Measurements from ENCODE around the gene GJD3.

Gene GJD3

DNA sequence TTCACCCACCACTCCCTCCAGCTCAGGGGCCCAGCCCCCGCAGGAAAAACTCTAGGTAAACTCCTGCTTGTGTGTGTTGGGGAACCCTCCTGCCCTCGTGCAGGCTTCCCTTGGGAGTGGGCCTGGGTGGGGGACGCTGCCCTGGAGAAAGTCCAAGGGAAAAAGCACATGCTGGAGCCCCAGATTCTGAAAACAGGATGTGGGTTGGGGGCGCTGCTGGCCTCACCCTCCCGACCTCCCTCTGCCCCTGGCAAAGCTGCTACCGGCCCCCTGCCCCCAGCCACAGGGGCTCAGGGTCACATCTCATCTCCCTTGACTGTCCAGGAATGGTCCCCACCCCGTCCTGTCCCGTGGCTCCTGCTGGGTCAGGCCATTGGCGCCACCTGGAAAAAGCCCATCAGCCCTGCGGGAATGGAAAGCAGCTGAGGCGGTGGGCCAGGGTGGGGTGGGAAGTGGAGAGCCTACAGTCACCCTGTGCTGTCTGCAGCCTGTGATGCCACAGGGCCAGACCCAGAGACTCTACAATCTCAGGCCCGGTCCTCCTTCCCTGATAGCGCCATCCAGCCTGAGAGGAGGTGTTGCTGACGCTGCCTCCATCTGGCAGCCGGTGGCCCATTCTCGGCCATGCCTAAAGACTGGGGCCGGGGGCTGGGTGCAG lies 2.5 kb upstream of the GJD3 start:
- no peak for DNase-seq

DNA sequence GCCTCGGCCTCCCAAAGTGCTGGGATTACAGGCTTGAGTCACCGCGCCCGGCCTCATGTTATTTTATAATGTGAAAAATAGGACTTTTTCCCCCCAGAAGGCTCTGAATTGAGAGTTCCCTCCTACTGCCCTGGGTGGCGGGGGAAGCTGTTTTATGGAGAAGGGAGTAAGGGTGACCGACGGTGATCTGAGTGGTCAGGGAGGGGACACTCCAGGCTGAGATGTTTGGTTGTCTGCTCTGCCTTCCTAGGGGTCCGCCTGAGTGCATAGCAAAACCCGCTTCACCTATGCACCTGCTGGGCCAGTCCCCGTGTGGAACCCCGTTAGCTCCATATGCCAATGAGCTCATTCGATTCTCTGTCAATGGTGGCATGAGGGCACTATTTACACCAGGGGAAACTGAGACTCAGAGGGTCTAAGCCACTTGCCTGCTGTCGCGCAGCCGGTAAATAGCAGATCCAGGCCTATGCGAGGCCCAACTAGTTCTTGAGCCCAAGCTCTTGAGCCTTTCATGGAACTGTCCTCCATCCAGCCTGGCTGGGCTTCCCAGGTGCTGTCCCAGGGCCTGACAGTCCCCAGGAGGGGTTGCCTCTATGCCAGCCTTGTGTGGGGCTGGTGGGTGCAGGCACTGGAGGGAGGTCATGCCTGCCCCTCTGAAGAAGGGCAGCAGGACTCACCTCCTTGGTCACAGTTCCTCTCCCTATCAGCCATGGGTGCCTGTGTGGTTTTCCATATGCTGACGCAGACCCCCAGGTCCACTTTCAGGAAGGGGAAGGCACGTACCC lies 1.7 kb upstream of the GJD3 start:
- DNase-seq: no peak

DNA sequence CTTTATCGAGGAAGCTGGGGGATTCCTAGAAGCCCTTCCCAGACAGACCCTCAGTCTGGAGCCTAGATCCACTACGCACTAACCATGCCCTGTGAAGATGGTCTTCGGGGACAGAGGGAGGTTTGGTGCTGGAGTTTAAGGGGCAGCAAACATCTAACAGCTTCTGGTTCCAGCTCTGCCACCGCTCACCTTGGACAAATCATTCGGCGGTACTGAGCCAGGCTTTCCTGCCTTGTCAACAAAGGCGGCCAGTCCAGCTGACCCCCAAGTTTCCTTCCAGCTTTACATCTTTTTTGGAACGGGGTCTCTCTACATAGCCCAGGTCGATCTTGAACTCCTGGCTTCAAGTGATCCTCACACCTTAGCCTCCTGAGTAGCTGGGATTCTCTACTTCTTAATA lies 369 bp upstream of the GJD3 start:
- DNase-seq: no peak

DNA sequence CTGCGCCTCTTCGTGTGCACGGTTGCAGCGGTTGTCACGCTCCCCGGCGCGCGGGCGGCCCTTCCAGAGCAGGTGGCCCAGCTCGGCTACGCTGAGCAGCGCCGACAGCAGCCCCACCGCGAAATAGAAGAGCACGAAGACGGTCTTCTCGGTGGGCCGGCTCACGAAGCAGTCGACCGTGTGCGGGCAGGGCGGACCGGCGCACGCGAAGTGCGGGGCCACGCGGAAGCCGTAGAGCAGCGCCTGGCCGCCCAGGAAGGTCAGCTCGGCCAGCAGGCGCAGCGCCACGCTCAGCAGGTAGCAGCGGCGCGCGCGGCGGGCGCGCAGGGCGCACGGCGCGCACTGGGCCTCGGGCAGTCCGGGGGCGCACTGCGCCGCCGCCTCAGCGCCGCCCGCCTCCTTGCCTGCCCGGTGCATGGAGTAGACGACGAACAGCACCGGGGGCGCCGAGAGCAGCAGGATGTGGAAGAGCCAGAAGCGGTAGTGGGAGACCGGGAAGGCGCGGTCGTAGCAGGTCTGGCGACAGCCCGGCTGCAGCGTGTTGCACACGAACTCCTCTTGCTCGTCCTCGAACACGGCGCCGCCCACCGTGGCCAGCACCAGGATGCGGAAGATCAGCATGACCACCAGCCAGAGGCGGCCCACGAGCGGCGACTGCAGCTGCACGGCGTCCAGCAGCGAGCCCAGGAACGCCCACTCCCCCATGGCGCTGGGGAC lies 1.3 kb downstream of the GJD3 start:
- DNase-seq: peak; percentile 24

DNA sequence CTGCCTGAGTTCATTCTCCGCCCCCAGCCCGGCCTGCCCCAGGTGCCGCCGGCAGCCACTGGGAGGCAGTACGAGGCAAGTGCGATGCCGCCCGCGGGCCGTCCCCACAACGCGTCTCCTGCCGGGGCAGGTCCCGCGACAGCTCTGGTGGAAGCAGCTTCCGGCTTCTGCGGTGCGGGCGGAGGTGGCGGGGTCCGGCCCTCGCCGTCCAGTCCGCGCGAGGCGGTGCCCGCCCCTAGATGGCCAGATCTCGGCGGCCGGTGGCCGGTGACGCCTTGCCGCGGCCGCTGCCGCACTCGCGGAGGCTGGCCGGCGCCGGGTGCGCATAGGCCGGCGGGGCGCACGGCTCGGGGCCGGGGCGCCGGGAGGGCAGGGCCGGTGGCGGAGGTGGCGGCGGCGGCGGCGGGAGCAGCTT lies 1.8 kb downstream of the GJD3 start:
- DNase-seq: peak; percentile 92

DNA sequence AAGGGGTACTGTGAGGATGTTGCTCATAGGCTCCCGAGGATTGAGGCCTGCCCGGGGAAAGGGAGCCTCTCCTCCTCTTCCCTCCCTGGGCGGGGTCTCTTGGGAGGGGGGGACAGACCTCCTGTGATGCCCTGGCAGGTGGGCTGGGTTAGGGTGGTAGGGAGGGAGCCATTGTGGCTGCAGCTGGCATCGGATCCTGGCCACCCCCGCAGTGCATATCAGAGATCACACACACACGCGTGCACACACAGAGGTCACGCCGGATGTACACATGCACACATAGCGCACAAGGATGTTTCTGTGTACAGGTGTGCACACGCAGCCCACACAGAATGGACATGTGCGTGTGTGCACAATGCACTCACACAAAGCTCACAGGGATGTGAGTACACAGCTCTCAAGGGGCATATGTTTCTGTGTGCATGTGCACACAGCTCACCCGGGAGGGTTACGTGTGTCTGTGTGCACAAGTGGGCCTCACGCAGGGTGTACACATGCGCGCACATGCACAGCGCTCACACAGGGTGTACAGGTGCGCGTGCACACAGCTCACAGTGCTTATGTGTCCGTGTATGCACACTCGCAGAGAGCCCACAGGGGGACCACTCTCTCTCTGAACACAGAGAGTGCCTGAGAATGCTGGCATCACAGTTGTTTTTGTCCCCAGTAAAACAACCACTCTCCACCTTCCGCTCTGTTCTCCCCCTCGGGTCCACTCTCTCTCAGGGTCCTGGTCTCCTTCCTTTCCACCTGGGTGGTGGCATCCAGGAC lies 2.4 kb downstream of the GJD3 start:
- no peak for DNase-seq

DNA sequence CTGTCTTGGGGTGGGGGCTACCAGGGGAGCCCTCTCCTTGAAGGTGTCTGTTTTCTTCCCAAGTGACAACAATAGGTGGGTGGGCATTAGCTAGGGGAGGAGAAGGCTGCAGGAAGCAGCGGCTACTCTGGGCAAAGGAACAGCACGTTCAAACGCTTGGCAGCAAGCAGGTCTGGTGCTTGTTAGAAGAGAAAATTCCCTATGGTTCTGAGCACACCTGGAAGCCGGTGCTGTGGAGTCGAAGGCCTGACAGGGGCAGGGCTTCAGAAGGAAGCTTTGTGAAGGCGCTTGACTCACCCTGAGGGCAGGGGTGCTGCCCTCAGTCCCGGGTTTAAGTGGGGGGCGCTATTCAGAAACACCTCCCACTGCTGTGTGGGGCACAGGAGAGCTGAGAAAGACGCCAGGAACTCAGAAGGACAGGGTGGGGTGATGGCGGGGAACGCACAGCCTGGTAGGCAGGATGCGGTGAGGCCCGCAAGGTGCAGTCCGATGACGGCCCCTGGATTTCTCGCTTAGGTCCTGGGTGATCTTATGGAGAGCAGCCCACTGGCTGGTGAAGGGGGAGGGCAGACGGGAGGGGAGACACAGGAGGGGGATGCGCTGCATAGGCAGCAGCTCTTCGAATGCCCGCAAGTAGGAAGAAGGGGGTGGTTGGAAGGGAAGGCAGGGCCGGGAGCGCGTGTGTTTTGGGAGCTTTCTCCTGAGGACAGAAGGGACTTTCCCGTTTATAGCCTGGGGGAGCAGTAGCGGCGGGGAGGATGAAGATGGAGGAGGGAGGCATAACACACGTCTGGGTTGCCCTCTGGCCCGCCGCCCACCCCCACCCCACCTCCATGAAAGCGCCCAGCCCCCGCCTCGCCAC lies 3.2 kb downstream of the GJD3 start:
- no peak for DNase-seq

DNA sequence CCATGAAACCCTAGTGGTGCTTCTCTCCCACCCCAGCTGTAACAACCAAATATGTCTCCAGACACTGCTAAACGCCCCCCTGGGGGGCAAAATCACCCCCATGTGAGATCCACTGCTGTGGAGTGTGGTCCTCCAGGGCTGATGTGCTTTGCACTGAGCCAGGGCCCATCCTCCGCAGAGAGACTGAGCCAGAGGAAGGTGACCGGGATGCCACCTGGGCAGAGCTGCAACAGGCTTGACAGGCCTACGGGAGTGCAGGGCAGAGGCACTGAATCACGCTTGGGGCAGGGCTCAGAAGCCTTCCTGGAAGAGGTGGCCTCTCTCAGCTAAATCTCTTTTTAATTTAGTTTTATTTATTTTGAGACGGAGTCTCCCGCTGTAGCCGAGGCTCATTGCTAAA lies 4.4 kb downstream of the GJD3 start:
- no peak for DNase-seq

DNA sequence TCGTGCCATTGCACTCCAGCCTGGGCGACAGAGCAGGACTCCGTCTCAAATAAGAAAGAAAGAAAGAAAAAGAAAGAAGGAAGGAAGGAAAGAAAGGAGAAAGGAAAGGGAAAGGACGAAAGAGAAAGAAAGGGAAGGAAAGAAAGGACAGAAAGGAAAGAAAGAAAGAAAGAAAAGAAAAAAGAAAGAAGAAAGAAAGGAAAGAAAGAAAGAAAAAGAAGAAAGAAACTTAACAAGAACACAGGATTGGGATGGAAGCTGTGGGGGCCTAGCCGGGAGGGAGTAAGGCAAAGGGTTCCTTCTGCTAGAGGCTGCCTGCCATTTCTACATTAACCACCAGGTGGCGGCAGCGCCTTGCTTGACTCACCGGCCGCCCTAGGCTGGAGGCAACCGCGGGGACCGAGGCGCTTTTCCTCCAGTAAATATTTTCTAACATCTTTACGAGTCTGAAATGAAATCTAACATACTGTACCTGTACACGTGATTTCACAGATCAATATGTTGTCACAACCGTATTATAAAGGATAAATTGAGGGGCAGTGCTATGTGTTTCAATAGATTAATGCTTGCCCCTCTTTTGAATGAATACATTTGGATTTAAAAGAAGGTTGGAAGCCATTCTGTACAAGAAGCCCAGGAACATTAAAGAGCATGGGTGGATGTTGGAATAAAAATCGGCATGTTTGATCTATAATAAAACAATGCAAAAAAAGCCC lies 6.1 kb downstream of the GJD3 start:
- DNase-seq: peak; percentile 91

DNA sequence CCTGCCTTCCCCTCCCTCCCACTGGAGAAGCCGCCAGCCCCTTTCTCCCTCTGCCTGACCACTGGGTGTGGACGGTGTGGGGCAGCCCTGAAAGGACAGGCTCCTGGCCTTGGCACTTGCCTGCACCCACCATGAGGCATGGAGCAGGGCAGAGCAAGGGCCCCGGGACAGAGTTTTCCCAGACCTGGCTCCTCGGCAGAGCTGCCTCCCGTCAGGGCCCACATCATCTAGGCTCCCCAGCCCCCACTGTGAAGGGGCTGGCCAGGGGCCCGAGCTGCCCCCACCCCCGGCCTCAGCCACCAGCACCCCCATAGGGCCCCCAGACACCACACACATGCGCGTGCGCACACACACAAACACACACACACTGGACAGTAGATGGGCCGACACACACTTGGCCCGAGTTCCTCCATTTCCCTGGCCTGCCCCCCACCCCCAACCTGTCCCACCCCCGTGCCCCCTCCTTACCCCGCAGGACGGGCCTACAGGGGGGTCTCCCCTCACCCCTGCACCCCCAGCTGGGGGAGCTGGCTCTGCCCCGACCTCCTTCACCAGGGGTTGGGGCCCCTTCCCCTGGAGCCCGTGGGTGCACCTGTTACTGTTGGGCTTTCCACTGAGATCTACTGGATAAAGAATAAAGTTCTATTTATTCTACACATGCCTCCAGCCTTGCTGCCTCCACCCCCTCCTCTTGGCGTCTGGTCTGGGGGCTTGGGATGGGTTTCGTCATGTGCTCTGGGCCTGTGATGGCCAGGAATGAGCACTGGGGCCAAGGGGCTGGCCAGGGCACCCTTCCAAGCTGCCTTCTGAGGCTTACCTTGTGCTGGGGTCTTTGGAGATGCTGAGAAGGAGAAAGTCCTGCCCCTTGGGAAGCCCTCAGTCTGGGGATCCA lies 7.3 kb downstream of the GJD3 start:
- DNase-seq: no peak

DNA sequence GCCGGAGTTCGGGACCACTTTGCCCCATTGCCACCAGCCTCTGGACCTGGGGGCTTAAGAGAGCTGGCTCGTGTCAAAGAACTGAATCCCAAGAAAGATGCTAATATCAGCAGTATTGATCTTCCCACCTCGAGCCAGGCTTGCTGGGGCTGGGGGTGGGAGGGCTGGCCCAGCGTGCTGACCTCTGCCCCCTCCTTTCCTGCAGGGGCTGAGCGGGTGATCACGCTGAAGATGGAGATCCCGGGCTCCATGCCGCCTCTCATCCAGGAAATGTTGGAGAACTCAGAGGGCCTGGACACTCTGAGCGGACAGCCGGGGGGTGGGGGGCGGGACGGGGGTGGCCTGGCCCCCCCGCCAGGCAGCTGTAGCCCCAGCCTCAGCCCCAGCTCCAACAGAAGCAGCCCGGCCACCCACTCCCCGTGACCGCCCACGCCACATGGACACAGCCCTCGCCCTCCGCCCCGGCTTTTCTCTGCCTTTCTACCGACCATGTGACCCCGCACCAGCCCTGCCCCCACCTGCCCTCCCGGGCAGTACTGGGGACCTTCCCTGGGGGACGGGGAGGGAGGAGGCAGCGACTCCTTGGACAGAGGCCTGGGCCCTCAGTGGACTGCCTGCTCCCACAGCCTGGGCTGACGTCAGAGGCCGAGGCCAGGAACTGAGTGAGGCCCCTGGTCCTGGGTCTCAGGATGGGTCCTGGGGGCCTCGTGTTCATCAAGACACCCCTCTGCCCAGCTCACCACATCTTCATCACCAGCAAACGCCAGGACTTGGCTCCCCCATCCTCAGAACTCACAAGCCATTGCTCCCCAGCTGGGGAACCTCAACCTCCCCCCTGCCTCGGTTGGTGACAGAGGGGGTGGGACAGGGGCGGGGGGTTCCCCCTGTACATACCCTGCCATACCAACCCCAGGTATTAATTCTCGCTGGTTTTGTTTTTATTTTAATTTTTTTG lies 8.5 kb downstream of the GJD3 start:
- no peak for DNase-seq

DNA sequence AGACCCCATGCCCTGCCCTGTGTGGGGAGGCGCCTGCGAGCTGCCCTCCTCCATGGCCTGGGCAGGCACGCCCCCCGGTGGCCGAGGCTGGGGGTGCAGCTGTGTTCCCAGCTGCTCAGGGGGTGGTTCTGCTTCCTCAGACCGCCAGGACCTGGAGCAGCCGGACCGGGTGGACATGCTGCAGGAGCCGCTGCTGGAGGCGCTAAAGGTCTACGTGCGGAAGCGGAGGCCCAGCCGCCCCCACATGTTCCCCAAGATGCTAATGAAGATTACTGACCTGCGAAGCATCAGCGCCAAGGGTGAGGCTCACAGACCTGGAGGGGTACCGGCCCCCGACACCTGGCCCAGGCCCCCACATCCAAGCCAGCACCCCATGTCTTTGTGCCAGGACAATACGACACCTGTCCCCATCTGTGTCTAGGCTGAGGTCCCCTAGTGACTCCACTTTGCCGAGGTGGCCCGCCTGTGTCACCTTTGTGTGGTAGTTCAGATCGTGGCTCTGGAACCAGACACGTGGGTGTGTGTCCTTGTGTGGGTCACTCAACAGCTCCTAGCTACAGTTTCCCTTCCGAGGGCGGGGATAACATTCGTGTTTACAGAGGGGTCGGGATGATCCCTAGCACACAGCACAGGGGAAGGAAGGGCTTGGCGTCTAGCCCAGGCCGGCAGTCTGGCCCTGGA lies 9.3 kb downstream of the GJD3 start:
- peak; percentile 76 for DNase-seq

DNA sequence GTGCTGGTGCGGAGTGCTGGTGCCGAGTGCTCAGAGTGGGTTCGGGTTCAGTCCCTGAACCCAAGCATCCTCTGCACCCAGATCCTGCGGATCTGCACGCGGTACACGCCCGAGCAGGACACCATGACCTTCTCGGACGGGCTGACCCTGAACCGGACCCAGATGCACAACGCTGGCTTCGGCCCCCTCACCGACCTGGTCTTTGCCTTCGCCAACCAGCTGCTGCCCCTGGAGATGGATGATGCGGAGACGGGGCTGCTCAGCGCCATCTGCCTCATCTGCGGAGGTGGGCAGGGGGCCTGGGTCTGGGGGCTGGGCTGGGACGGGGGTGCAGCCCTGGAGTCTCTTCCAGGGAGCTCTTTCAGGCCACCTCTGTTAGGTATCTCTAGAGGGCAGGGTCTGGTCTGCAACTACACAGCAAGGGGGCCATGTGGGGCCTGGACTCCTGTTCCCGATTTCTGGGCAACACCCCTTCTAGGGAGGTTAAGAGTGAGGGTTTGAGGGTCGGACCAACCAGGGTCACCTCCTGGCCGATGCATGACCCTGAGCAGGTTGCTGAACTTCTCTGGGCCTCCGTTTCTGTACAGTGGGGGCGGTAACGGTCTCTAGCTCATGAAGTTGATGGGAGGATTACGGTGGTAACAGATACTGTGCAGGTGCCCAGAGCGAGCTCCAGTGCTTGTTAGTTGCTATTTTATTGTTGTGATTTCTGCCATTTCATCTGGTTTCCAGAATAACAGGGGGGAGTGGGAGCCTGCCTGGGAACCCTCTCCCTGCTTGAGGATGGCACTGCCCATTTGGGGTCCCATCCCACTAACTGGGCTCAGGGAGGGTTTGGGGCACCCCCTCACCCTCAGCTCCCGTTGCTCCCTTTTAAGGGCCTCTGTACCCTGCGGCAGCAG lies 10.1 kb downstream of the GJD3 start:
- DNase-seq: no peak

DNA sequence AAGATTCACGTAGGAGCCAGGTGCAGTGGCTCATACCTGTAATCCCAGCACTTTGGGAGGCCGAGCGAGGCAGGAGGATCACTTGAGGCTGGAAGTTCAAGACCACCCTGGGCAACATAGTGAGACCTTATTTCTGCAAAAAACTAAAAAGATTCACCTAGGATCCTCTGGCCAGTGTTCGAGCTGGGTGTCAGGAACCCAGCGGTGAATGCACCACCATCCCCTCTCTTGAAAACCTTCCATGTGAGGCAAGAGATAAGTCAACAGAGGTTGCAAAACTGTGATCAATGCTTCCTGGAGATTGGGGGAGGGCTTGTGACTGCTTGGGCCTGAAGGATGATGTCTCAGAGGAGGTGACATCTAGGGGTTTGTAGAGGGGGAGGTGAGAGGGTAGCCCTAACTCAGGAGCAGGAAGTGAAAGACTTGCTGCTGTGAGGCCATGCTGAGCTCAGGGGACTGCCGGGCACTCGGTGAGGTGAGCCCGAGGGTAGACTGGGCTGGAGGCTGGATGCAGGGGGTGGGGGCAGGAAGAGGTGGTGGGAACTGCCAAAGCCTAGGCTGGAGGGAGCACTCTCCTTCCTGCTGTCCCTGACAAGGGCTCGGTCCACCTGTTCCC lies 11.7 kb downstream of the GJD3 start:
- no peak for DNase-seq

DNA sequence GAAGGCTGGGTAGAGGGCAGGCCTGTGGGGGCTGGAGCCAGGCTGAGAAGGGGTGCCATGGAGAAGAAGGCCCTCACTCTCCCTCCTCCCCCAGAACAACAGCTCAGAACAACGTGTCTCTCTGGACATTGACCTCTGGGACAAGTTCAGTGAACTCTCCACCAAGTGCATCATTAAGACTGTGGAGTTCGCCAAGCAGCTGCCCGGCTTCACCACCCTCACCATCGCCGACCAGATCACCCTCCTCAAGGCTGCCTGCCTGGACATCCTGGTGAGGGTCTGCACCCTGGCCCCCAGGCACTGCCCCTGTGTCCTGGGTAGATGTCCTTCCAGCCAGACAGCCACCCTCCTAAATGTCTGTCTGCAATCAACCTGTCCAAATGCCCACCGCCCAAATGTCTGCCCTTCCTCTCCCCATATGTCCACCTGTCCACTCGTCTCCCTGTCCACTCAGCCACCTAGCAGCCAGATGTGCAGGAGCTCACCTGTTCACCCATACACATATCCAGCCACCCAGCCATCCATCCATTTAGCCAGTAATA lies 12.2 kb downstream of the GJD3 start:
- no peak for DNase-seq

DNA sequence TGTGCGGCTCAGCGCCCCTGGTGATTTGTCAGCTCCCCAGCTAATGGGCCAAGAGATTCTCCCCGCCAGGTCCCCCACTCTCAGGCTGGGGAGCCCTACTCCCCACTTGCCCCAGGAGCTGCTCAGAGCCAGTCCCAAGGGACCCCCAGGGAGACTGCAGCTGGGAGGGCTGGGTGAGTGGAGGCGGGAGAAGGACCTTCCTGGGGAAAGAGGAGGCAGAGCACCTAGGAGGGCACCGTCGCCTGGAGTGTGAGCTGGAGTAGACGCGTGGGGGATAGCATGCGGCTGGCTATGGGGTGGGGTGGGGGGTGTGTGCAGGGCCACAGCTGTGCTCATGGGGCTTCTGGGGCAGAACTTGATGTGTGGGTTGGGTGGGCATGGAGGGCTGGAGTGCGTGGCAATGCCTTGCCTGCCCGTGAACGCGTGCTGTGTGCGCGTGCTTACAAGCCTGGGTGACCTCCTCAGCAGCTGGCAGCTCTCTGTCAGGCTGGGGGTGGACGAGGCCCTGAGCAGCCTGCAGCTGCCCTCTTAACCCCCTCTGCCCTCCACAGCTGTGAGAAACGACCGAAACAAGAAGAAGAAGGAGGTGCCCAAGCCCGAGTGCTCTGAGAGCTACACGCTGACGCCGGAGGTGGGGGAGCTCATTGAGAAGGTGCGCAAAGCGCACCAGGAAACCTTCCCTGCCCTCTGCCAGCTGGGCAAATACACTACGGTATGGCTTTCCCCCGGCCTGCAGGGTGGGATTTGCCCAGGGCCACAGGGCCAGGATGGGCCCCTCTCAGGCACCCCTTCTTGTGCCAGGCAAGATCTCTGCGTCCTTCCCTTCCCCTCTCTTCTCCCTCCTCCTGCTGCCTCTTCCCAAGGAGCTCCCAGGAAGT lies 12.9 kb downstream of the GJD3 start:
- no peak for DNase-seq

Data from activated CD4-positive, alpha-beta T cell treated with anti-CD3 and anti-CD28 coated beads, Interleukin-10, Interleukin-2, amounts not matched to agents 100 ng/mL and 50 ng/mL, durations not matched to agents 16 hours and 8 hours (primary cell).